Lower leg skin (tissue), 4 donors: ENCODE data around the gene PTCHD4. TPM values are rescaled to one million over a fixed set of nuclear protein-coding genes. Genes with fewer than 3 reads are reported as not detected.

ENCODE experiments used
- DNase-seq, 2 donors: peaks; one replicate each; pipeline ENCODE4 v3.0.0-alpha.2; 2019; ENCODE audit warnings: low spot score in 2 of 2
- H3K4me3 ChIP-seq: fragments of 200-600 bp; sonication (generic); 2 replicates; pipeline ENCODE4 v1.5.1; 2017; ENCODE audit warnings: mild to moderate bottlenecking, low read depth; ENCODE audit not compliant: poor library complexity, severe bottlenecking
- CTCF ChIP-seq, 3 donors: fragments of 450-650 bp; IDR thresholded peaks; one replicate each; pipeline ENCODE4 v1.5.1; 2016; ENCODE audit warnings: antibody characterized with exemption in 3 of 3, mild to moderate bottlenecking in 3 of 3, moderate library complexity in 2 of 3
- POLR2A ChIP-seq, 2 donors: fragments of 450-650 bp; IDR thresholded peaks; one replicate each; pipeline ENCODE4 v1.6.1; 2016 to 2017; ENCODE audit warnings: antibody characterized with exemption in 2 of 2, mild to moderate bottlenecking in 1 of 2, moderate library complexity in 1 of 2
- WGBS, 2 donors: methylation state at CpG; one replicate each; pipeline ENCODE4 v1.1.5; 2018; 5-methylcytosine and 5-hydroxymethylcytosine counted together
- intact Hi-C: fragments of 100-400 bp; cut with DNase I; formaldehyde crosslinking; loops from one replicate; pipeline ENCODE4 v1.15.0; 2023; ENCODE audit warnings: low total_unique reads
- total RNA-seq, 4 donors: library from RNA; depleted of rRNA; stranded (reverse); fragments of >200 nt; gene quantifications; one replicate each; pipeline ENCODE4 v1.1.0, GENCODE V29; 2016

Gene PTCHD4
- total RNA-seq, 4 donors from 2014 or later, result 0.10 TPM; not detected in 2

GRCh38 chr6:48069280-48069679 lies 41.7 kb downstream of the PTCHD4 start:
- no peak overlapping the region for H3K4me3 ChIP-seq

GRCh38 chr6:48068278-48069251 lies 42.4 kb downstream of the PTCHD4 start:
- no peak for TF ChIP-seq CTCF (IDR thresholded peaks at IDR 0.05)
- TF ChIP-seq POLR2A (IDR thresholded peaks at IDR 0.05), result no peak
- intact Hi-C loops, result no loop called here
- WGBS, 2 donors, result 5 to 10% methylated on average over 56 of the region's 64 CpGs
- no peak overlapping the region for H3K4me3 ChIP-seq
- DNase-seq, result no peak

More at GRCh38 chr6:48069280-48069679, 41.7 kb downstream of the PTCHD4 start:
- 16 to 21% methylated on average over 11 of the region's 11 CpGs for WGBS, 2 donors
- no peak for DNase-seq
- no peak for TF ChIP-seq CTCF (IDR thresholded peaks at IDR 0.05)
- TF ChIP-seq POLR2A (IDR thresholded peaks at IDR 0.05), result no peak
- intact Hi-C loops, result no loop called here

- intact Hi-C loops, result no loop called here
- WGBS, 2 donors, result 12 to 16% methylated on average over 4 of the region's 4 CpGs
- TF ChIP-seq CTCF (IDR thresholded peaks at IDR 0.05), result no peak
- no peak for TF ChIP-seq POLR2A (IDR thresholded peaks at IDR 0.05)
- no peak overlapping the region for H3K4me3 ChIP-seq
- no peak for DNase-seq
These were observed 43.1 kb downstream of the PTCHD4 start for GRCh38 chr6:48067886-48068277.

GRCh38 chr6:48067148-48067712 lies 43.8 kb downstream of the PTCHD4 start:
- H3K4me3 ChIP-seq, result no peak overlapping the region
- DNase-seq, result no peak
- TF ChIP-seq POLR2A (IDR thresholded peaks at IDR 0.05), result no peak
- TF ChIP-seq CTCF (IDR thresholded peaks at IDR 0.05), result no peak
- WGBS, 2 donors, result 63% methylated on average over 3 of the region's 3 CpGs
- intact Hi-C loops, result no loop called here

- TF ChIP-seq POLR2A (IDR thresholded peaks at IDR 0.05) (no peak), CTCF (IDR thresholded peaks at IDR 0.05) (no peak)
- DNase-seq, result no peak
- intact Hi-C loops, result no loop called here
- 48 to 55% methylated on average over 3 of the region's 3 CpGs for WGBS, 2 donors
- H3K4me3 ChIP-seq, result no peak overlapping the region
These were observed 49.6 kb downstream of the PTCHD4 start for GRCh38 chr6:48061265-48061990.
